Activated naive CD4-positive, alpha-beta T cell treated with anti-CD3 and anti-CD28 coated beads for 36 hours (primary cell): ENCODE measurements around the gene OPCML. TPM values are rescaled to one million over a fixed set of nuclear protein-coding genes. Genes with fewer than 3 reads are reported as not detected.

Experiments used
- CTCF ChIA-PET: fragments of 350-600 bp; sonication (Branson Sonifier 250); formaldehyde crosslinking; loops from one replicate; lab custom pipeline; 2021; ENCODE audit warnings: antibody characterized with exemption; lab: Charles Lee
- DNase-seq: peaks from one replicate; pipeline ENCODE4 v3.0.0-alpha.2; 2020
- H3K27ac Mint-ChIP-seq: one replicate; pipeline ENCODE4 v1.8.0; 2021; ENCODE audit warnings: mild to moderate bottlenecking, mixed read lengths
- H3K27me3 Mint-ChIP-seq: one replicate; pipeline ENCODE4 v1.8.0; 2021; ENCODE audit warnings: low read depth, mixed read lengths
- H3K36me3 Mint-ChIP-seq: one replicate; pipeline ENCODE4 v1.8.0; 2021; ENCODE audit warnings: low read depth, mixed read lengths
- H3K4me1 Mint-ChIP-seq: one replicate; pipeline ENCODE4 v1.8.0; 2021; ENCODE audit warnings: low read depth, mixed read lengths
- H3K4me3 Mint-ChIP-seq: one replicate; pipeline ENCODE4 v1.8.0; 2021; ENCODE audit warnings: mild to moderate bottlenecking, moderate library complexity, mixed read lengths
- H3K9me3 Mint-ChIP-seq: one replicate; pipeline ENCODE4 v1.8.0; 2021; ENCODE audit warnings: mixed read lengths
- intact Hi-C: fragments of 100-400 bp; cut with micrococcal nuclease; formaldehyde crosslinking; loops from one replicate; pipeline ENCODE4 v1.15.1; 2023
- total RNA-seq, 2 experiments: library from RNA; stranded (reverse); gene quantifications; one replicate each; pipeline ENCODE4 v1.2.3, GENCODE V29; 2021

OPCML gene
- total RNA-seq, 2 experiments from 2014 or later: not detected

DNA sequence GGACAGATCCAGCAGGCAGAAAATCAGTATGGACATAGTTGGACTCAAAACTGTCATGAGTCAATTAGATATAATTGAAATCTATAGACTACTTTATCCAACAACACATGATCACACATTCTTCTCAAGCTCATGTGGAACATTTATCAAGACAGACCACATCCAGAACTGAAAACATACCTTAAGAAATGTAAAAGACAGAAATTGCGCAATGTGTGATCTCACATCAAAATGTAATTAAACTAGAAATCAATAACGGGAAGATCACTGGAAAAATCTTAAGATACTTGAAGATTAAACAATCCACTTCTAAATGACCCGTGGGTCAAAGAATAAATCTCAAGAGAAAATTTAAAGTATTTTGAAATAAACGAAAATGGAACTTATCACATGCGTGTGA, 435.3 kb downstream of the OPCML start:
- H3K9me3 Mint-ChIP-seq: peaks cover 4% of the 10 kb centered on the region
- H3K27ac Mint-ChIP-seq: no peak overlapping the region
- no peaks in the 10 kb centered on the region for H3K27me3 Mint-ChIP-seq
- intact Hi-C loops: no loop called here
- DNase-seq: no peak
- no peaks in the 10 kb centered on the region for H3K36me3 Mint-ChIP-seq
- CTCF ChIA-PET: no interaction called here
- no peaks in the 10 kb centered on the region for H3K4me1 Mint-ChIP-seq
- H3K4me3 Mint-ChIP-seq: no peak overlapping the region

DNA sequence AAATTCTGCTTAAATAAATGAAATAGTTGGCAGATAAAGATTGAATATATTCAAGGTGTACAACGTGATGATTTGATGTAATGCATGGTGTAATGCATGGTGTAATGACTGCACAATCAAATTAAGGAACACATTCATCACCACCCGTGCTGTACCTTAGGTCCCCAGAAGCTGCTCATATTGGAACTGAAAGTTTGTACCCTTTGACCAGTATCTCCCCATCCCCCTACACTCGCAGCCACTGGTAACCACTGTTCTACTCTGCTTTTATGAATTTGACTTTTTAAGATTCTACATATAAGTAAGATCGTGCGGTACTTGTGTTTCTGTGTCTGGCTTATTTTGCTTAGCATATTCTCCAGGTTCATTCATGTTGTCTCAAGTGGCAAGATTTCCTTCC, 445.8 kb downstream of the OPCML start:
- intact Hi-C loops: no loop called here
- Mint-ChIP-seq H3K4me3 (no peak overlapping the region), H3K9me3 (no peaks in the 10 kb centered on the region), H3K27ac (no peak overlapping the region), H3K36me3 (no peaks in the 10 kb centered on the region), H3K4me1 (peaks cover 4% of the 10 kb centered on the region), H3K27me3 (peaks cover 26% of the 10 kb centered on the region)
- CTCF ChIA-PET: no interaction called here
- no peak for DNase-seq

DNA sequence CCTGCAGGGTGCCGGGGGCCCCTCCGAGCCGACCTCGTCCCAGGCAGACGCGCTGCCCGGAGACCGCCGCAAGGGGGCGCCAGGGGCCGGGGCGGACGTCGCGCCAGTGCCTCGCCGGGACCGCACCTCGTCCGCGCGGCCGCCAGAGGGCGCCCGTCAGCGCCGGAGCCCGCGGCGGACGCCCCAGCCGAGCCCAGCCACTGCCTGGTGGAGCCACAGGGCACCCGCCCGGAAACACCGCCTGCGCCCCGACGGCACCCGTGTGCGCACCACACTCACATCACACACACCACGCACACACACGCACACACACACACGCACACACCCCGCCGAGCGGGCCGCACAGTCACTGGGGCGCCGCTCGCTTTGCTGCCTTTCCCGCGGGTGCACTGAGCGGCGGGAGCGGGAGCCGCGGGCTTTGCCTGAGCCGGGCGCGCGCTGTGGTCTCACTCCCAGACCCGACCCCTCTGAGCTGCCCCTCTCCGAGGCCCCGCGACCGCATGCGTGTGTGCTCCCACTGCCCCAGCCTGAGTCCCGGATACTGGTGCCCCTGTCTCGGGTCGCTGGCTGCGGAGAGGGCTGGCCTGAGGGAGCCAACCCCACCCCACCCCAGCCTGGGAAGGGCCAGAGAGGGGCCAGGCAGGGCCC, 449.3 kb downstream of the OPCML start:
- Mint-ChIP-seq H3K4me3 (no peak overlapping the region), H3K36me3 (no peaks in the 10 kb centered on the region), H3K9me3 (no peaks in the 10 kb centered on the region), H3K27ac (no peak overlapping the region), H3K27me3 (peaks cover 40% of the 10 kb centered on the region), H3K4me1 (peaks cover 4% of the 10 kb centered on the region)
- CTCF ChIA-PET: interaction anchor here (1.4 kb wide), 1 partner anchor 752 kb away, joined by 5 read pairs; no protein-coding TSS in a partner anchor
- intact Hi-C loops: loop anchor here (1.0 to 5.0 kb wide), 3 partner anchors 80 to 752 kb away; no protein-coding TSS in a partner anchor
- DNase-seq: peak; percentile 61

DNA sequence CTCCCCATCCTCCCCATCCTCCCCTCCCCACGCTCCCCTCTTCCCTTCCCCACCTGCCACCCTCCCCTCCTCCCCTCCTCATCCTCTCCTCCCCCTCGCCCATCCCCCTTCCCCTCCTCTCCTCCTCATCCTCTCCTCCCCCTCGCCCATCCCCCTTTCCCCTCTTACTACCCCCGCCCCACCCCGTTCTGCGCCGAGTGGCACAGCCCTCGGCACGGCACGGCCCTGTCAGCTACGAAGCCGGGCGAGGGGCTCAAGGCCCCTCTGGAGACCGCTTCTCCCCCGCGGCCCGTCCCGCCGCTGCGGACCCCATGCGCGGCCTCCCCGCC, 449.9 kb downstream of the OPCML start:
- Mint-ChIP-seq H3K9me3 (no peaks in the 10 kb centered on the region), H3K4me3 (no peak overlapping the region), H3K27me3 (peaks cover 40% of the 10 kb centered on the region), H3K36me3 (no peaks in the 10 kb centered on the region), H3K27ac (no peak overlapping the region), H3K4me1 (peaks cover 4% of the 10 kb centered on the region)
- peak; percentile 16 for DNase-seq
- CTCF ChIA-PET: no interaction called here
- intact Hi-C loops: loop anchor here (2.0 to 5.0 kb wide), 2 partner anchors 80 to 220 kb away; no protein-coding TSS in a partner anchor

DNA sequence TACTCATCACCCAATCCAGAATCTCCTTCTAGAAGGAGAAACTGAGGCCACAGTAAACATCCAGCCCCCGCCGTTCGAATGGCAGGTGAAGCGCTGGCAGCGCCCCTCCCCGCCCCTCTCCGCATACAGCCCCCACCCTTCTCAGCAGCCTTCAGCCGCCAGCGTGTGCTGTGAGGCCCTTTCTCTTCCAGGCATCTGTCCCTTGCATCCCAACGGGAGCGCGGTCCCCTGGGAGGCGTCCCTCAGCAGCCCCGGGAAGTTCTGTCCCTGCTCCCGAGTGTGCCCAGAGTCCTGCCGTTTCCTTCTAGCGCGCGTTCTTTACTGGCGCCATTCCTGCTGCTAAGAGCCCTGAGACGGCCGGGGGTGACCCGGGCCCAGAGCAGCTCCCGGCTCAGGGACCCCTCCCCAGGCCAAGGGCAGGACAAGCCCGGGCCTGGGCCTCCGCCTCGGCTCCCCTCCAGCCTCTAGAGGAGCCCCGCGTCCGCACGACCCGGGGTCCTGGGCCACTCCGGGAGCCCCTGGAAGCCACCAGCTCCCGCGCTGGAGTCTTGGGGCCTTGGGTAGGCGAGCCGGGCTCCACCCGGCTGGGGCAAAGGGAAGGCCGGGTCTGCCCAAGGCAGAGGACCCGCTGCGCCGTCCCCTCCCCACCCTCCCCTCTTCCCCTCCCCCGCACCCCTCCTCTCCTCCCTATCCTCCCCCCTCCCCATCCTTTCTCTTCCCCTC, 450.4 kb downstream of the OPCML start:
- intact Hi-C loops: loop anchor here (2.0 to 5.0 kb wide), 2 partner anchors 81 to 220 kb away; no protein-coding TSS in a partner anchor
- Mint-ChIP-seq H3K9me3 (no peaks in the 10 kb centered on the region), H3K4me1 (peaks cover 4% of the 10 kb centered on the region), H3K27ac (no peak overlapping the region), H3K36me3 (no peaks in the 10 kb centered on the region), H3K4me3 (no peak overlapping the region), H3K27me3 (peaks cover 40% of the 10 kb centered on the region)
- CTCF ChIA-PET: no interaction called here
- no peak for DNase-seq

DNA sequence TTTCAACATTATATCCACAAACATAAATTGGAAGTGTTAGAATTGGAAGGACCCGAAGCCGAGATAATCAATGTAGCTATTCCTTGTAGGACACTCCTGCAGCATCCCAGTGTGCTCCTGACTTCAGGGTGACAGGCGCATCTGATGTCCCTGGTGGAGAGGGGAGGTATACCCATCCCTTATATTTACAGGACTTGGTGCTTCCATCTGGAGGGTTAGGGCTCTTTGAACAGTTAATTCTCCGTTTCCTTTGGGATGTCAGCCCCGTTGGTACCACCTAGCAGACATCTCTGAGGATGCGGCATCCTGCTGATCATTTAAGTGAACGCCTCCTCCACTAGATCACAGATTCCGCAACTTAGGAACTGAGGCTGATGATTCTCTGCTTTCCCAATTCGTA, 451.3 kb downstream of the OPCML start:
- DNase-seq: no peak
- Mint-ChIP-seq H3K4me3 (no peak overlapping the region), H3K4me1 (peaks cover 4% of the 10 kb centered on the region), H3K27ac (no peak overlapping the region), H3K36me3 (no peaks in the 10 kb centered on the region), H3K27me3 (peaks cover 38% of the 10 kb centered on the region), H3K9me3 (no peaks in the 10 kb centered on the region)
- intact Hi-C loops: loop anchor here (5.0 kb wide), 1 partner anchor 221 kb away; no protein-coding TSS in a partner anchor
- CTCF ChIA-PET: interaction anchor here (0.8 to 1.0 kb wide), 2 partner anchors 10 to 753 kb away, joined by 3 read pairs; no protein-coding TSS in a partner anchor

DNA sequence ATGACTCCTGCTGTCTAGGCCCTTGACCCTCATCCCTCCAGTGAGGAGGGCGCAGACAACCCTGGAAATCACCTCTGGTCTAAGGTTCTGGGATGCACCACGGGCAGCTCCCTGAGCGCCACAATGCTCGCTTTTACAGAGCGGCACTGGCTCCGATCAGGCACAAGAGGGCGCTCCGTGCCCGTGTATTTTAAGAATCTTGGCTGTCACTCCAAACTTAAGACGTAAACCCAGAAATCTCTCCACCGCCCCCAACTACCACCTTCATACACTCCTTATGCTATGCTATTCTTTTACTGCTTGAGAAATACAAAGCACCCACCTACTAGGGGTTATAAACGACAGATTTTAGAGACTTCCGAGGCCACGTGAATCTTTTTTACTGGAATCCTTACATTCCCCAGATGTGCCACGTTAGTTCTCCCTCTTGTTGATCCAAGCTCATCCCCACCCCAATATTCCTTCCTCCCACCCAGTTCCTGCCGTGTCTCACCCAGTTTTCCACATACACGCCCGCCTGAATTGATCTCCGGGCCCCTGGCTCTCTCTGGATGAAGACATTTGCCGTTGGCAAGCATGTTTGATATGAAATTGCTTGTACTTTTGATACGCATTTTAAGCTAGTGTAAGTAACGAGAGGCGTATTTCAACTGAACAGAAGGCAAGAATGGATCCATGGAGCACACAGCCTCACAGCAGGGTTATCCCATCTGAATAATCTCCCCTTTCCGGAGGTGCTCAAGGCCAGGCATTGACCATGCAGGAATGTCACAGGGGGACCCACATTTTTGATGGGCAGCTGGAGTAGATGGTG, 453.5 kb downstream of the OPCML start:
- Mint-ChIP-seq H3K4me1 (peaks cover under 1% of the 10 kb centered on the region), H3K27ac (no peak overlapping the region), H3K4me3 (no peak overlapping the region), H3K36me3 (no peaks in the 10 kb centered on the region), H3K9me3 (no peaks in the 10 kb centered on the region), H3K27me3 (peaks cover 20% of the 10 kb centered on the region)
- CTCF ChIA-PET: interaction anchor here (0.8 to 1.6 kb wide), 5 partner anchors 8 to 757 kb away, joined by 3 to 6 read pairs (median 4); no protein-coding TSS in a partner anchor
- intact Hi-C loops: loop anchor here (1.0 kb wide), 1 partner anchor 757 kb away; no protein-coding TSS in a partner anchor
- DNase-seq: peak; percentile 44

DNA sequence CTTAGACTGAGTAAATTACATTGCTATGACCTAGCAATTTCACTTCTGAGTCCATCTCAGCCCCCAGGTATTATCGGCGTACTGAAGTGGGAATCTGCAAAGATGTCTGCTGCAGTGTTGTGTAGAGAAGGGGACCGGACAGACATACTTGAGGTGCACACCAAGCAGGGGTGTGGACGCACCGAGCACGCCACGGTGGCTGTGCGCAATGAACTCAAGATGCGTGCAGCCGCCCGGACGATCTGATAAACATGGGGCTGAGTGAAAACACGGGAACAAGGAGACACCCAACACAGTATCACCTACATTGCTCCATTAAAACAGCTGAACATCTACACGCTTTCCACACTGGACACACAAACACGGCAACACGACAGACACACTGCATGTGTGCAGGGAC, 454.3 kb downstream of the OPCML start:
- no peak overlapping the region for H3K27ac Mint-ChIP-seq
- peaks cover 15% of the 10 kb centered on the region for H3K27me3 Mint-ChIP-seq
- H3K4me3 Mint-ChIP-seq: no peak overlapping the region
- no peaks in the 10 kb centered on the region for H3K9me3 Mint-ChIP-seq
- intact Hi-C loops: loop anchor here (1.0 kb wide), 1 partner anchor 757 kb away; no protein-coding TSS in a partner anchor
- no peaks in the 10 kb centered on the region for H3K4me1 Mint-ChIP-seq
- DNase-seq: no peak
- CTCF ChIA-PET: interaction anchor here (0.8 to 1.5 kb wide), 3 partner anchors 16 to 757 kb away, joined by 3 to 6 read pairs (median 4); no protein-coding TSS in a partner anchor
- H3K36me3 Mint-ChIP-seq: no peaks in the 10 kb centered on the region

DNA sequence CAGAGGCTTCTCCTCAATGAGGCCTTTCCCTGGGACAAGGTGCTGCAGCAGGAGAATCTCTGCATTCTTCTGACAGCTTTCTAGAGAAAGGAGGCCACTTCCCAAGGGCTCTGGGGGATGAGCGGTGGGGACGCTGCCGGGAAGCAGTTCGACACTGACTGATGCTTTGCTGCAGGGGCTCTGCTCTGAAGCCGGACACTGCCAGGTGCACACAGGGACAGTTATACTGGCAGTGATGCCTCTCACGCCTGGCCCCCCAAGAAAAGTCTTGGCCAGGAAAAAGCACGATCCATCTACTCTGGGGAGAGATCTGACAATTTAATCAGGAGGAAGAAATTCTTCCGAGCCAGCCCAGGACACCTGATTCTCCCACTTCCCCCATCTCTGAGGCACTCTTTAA, 456.9 kb downstream of the OPCML start:
- no peak overlapping the region for H3K27ac Mint-ChIP-seq
- H3K9me3 Mint-ChIP-seq: no peaks in the 10 kb centered on the region
- no peak for DNase-seq
- H3K27me3 Mint-ChIP-seq: peaks cover 15% of the 10 kb centered on the region
- intact Hi-C loops: no loop called here
- H3K4me3 Mint-ChIP-seq: no peak overlapping the region
- CTCF ChIA-PET: no interaction called here
- H3K36me3 Mint-ChIP-seq: no peaks in the 10 kb centered on the region
- H3K4me1 Mint-ChIP-seq: no peaks in the 10 kb centered on the region

DNA sequence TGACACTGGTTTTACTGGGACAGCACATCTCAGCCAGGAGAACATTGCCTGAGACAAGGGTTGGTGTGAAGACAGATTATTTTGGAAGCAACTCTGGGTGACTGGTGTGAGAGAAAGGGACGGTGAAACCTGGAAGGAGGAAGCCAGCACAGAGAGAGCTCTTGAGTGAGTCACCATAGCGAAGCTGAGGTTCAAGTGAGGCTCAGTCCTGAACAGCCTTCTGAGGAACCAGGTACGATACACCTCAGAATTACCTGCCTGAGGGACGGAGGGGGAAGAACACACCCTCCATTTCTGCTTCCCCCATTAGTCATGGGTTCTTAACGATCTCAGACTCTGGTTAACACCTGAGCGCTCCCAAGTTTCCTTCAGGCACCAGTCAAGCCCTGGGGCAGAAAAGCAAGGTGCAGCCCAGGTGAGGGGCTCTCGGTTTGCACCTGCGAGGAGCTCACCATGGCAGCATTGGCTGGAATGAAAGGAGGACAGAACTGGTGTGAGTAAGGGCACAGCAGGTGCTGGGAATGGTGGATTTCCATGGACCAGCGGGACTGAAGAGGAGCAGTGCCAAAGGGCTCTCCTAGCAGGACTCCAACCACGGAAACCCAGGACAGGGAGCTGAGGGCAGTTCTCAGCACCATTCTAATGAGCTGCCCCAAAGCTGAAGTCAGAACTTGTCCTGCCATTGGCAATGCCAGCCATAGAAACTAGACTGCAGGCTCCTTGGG, 459.3 kb downstream of the OPCML start:
- intact Hi-C loops: no loop called here
- Mint-ChIP-seq H3K9me3 (no peaks in the 10 kb centered on the region), H3K4me3 (no peak overlapping the region), H3K27me3 (peaks cover 8% of the 10 kb centered on the region), H3K27ac (no peak overlapping the region), H3K36me3 (no peaks in the 10 kb centered on the region), H3K4me1 (no peaks in the 10 kb centered on the region)
- DNase-seq: no peak
- CTCF ChIA-PET: no interaction called here

DNA sequence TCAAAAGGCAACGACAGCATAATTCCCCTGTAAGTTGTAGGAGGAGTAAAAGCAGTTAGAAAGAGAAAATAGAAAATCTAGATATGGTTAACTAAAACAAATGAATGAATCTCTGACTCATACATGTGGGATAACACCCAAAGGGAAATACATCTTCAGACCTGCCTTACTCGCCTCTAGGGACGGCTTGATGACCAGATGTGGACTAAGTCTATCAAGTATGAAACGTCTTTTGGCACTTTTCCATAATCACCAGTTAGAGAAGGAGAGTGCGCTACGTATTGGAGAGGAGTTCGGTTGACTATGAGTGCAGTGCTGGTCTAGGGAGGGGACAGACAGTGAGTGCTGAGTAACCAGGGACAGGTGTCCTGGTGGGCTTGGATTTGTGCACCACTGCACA, 459.9 kb downstream of the OPCML start:
- Mint-ChIP-seq H3K27ac (no peak overlapping the region), H3K4me3 (no peak overlapping the region), H3K4me1 (no peaks in the 10 kb centered on the region), H3K27me3 (peaks cover 7% of the 10 kb centered on the region), H3K36me3 (no peaks in the 10 kb centered on the region), H3K9me3 (no peaks in the 10 kb centered on the region)
- CTCF ChIA-PET: no interaction called here
- intact Hi-C loops: no loop called here
- DNase-seq: no peak
